Measurements from ENCODE around the gene LTBP4.

Gene LTBP4

DNA sequence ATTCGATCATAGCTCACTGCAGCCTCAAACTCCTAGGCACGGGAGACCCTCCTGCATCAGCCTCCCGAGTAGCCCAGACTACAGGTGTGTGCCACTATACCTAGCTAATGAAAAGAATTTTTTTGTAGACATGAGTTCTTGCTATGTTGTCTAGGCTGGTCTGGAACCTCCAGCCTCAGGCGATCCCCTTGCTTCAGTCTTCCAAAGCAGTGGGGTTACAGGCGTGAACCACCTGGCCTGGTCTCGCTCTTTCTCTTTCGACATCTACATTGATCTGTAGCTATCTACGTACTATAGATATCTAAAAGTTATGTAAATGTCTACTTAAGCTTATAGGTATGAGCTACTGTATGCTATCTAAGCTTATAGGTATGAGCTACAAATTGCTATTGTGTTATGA, 56.9 kb downstream of the LTBP4 start:
- DNase-seq (ENCODE audit: low read depth in 3 of 3, low spot score in 1 of 3), result no peak

DNA sequence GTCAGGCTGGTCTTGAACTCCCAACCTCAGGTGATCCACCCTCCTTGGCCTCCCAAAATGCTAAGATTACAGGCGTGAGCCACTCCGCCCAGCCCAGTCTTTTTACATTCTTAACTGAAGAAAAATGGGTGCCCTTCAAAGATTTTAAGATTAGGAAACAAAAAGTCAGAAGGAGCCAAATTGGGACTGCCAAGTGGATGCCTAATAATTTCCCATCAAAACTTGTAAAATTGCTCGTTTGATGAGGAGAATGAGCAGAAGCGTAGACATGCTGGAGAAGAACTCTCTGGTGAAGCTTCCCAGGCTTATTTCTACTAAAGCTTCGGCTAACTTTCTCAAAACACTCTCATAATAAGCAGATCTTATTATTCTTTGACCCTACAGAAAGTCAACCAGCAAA, 57.9 kb downstream of the LTBP4 start:
- DNase-seq (ENCODE audit: low read depth in 3 of 3, low spot score in 1 of 3), result no peak

DNA sequence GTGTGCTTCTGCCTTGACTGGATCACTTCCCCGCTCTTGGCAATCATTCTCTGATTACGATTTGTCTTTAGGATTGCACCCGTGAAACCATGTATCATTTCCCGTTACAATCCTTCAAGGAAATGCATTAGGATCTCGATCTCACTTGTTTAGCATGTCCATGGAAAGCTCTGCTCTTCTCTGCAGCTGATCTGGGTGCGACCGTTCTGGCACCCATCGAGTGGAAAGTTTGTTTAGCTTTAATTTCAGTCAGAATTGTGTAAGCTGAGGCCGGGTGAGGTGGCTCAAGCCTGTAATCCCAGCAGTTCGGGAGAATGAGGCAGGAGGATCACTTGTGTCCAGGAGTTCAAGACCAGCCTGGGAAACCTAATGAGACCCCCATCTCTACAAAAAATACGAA, 58.4 kb downstream of the LTBP4 start:
- no peak for DNase-seq (ENCODE audit: low read depth in 3 of 3, low spot score in 1 of 3)

DNA sequence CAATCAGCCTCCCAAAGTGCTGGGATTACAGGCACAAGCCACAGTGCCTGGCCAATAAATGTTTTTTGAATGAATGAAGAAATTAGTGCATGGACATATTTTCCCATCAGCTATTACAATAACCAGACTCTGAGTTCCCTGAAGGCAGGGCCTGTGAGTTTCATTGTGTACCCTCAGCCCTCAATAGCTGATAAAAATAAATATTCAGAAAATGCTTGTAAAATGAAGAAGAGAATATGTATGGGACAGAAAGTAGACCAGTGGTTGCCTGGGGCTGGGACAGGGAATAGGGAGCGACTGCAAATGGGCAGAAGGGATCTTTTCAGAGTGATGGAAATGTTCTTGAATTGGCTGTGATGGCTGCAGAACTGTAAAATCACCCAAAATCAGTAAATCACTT, 60.4 kb downstream of the LTBP4 start:
- DNase-seq (ENCODE audit: low read depth in 3 of 3, low spot score in 1 of 3), result no peak

DNA sequence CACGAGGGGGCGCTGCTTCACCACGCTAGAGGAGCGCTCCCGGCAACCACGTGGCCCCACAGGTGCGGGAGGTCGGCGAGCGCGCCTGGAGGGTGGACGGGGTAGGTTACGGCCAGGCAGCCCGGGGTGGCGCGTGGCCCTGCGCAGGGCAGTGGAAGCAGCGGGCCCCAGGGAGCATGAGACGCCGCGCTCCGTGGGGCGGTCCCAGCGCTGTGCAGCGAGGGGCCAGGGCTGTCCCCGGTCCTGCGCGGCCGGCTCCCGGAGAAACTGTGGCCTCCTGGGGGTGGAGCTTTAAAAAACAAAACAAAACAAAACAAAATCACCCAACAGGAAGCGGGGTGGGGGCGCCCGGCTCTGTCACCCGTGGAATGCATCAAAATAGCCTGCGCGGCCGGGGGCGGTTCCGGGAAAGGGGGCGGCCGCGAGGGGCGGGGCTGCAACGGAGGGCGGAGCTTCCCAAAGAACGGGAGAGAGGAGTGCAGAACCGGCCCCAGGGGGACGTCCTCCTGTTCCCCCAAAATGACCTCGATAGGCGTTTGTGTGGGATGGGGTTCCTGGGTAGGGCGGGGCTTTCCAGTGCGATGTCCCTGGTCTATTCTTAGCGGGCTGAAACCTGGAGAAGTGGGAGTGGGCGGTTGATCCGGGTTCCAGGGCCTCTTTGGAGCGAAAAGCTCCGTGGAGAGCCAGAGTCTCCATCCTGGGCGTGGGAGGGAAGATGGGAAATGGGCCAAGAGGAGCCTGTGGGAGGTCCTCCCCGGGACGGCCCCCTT, 61.9 kb downstream of the LTBP4 start:
- DNase-seq (ENCODE audit: low read depth in 3 of 3, low spot score in 1 of 3), result peak; percentile 80 to 96 (median 89)

DNA sequence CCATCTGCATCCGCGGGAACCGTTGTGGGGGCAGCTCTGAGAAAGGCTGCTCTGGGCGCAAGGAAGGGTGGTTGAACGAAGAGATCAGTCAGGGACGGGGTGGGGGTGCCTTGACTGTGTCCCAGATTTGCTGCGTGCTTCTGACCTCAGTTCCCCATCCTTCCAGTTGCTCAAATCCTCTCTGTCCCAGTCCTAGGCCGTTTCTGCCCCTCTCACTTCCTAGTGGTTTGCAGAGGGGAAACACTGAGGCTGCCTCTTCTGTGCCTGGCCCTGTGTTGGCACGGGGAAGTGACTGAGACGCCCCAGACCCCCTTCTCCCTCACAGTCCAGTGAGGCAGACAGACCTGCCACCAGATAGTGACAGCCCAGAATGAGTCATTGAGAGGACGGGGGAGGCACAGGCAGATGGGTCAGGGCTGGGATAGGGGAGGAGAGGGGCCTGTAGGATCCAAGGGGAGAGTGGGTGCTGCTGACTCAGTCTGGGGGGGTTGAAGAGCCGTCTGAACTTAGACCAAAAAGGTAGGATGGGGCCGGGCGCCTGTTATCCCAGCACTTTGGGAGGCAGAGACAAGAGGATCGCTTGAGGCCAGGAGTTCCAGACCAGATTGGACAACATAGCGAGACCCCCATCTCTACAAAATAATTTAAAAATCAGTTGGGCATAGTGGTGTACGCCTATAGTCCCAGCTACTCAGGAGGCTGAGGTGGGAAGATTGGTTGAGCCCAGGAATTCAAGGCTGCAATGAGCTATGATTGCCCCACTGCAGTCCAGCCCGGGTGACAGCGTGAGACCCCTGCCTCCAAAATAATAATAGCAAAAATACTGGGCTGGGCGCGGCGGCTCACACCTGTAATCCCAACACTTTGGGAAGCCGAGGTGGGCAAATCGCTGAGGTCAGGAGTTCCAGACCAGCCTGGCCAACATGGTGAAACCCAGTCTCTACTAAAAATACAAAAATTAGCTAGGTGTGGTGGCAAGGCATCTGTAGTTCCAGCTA, 62.8 kb downstream of the LTBP4 start:
- DNase-seq (ENCODE audit: low read depth in 3 of 3, low spot score in 1 of 3), result no peak

DNA sequence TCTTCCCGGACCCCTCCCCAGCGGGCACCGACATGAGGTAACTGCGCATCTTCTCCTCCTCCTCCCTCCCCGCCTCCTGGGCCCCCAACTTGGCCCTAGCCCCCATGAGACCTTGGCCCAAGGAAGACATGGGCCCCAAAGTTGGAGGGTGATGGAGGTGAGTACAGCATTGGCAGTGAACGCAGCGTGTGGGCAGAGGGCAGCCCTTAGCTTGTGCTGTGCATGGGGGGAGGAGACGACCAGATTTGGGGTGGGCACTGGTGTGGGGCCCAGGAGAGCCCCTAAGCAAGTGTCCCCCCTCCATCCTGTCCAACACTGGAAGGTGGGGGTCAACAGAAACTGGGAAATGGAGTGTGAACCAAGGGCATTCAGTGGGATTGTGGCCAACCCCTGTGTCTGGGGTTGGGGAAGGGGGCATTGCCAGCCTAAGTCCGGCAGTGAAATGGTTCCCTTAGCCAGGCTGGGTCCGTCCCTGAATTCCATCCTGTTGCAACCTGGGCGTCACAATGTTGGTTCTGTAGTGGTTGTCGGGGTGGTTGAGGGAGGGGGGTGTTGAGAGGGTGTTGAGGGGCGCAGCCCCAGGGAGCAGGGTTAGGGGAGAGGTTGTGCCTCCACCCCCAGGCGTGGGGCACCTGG, 65.8 kb downstream of the LTBP4 start:
- DNase-seq (ENCODE audit: low read depth in 3 of 3, low spot score in 1 of 3), result no peak

DNA sequence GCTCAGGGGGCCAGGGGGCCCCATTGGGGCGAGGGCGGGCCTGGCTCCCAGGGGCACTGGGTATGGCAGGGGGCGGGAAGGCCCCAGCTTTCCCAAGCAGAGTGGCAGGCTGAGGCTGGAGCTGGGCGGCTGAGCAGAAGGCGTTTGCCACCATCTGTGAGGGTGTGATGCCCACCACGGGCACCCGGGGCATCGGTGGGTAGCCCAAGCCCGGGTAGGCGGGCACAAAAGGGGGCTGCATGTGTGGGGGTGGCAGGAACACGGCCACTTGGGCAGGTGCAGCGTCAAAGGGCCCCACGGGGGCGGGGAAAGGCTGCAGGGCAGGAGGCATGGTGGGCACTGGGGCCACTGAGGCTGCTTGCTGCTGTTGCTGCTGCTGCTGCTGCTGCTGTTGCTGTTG, 66.4 kb downstream of the LTBP4 start:
- no peak for DNase-seq (ENCODE audit: low read depth in 3 of 3, low spot score in 1 of 3)

DNA sequence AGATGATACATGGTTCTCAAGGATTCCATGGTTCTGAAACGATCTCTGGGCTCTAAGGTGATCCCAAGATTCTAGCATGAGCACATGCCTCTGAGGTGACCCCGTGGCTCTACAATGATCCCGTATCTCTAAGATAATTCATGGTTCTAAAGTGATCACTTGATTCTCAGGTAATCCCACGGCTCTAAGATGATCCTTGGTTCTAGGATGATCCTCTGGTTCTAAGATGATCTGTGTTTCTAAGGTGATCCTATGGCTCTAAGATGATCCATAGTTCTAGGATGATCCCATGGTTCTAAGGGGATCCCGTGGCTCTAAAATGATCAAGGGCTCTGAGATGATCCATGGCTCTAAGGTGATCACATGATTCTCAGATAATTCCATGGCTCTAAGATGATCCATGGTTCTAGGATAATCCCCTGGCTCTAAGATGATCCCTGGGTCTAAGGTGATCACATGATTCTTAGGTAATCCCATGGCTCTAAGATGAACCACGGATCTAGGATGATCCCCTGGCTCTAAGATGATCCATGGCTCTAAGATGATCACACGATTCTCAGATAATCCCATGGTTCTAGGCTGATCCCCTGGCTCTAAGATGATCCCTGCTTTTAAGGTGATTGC, 67.9 kb downstream of the LTBP4 start:
- no peak for DNase-seq (ENCODE audit: low read depth in 3 of 3, low spot score in 1 of 3)

DNA sequence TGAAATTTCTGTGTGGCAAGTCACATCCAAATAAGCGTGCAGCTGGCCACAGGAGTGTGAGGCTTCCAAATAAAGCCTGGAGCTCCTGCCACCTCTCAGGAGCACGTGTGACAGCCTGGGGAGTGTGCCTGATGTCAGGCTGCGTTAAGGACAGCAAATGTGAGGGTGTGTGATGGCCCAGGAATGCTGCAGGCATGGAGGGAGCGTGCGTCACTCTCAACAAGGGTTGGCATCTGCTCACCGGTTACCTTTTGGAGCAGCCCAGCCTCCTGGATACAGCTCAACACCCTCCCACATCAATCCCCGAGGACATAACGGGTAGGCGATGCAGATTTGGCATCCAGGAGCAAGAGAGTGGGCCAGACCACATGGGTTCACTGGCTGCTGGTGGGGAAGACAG, 70.2 kb downstream of the LTBP4 start:
- no peak for DNase-seq (ENCODE audit: low read depth in 3 of 3, low spot score in 1 of 3)

DNA sequence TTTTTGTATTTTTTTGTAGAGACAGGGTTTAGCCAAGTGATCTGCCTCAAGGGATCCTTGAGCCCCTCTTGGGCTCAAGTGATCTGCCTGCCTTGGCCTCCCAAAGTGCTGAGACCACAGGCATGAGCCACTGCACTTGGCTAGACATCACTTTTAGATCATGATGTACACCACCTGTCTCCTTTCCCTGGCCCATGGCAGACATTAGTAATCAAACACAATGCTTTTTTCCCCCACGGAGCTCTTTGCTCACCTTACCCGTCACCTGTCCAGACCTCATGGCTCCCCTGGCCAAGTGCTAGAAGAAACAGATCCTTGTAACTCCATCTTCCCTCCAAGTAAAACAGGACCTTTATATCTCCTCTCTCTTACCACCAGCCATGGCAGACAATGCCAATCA, 70.9 kb downstream of the LTBP4 start:
- no peak for DNase-seq (ENCODE audit: low read depth in 3 of 3, low spot score in 1 of 3)

DNA sequence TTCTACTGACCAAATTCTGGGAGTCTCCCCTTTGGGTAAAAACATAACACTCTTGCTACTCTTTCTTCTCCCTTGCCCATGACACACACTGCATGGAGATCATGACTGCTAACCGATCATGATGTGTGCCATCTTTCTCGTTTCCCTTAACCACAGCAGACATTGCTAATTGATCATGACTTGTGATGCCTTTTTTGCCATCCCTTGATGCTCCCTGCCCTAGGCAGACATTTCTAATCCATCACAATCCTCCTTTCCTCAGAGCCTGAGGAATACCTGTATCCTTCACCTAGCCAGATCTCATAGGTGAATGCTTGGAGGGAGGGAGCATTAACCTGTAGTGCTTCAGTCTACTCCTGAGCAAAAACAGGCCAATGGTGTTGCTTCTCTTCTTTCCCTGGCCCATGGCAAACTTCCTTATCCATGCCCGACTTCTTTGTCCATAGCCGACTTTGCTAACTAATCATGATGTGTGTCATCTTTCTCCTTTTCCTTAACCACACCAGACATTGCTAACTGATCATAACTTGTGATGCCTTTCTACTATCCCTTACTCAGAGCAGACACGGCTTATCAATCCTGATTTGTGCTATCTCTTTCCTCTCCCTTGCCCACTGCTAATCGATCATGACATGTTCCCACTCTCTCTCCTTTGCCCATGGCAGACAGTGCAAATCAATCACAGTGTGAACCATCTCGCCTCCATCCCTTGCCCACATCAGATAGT, 71.6 kb downstream of the LTBP4 start:
- DNase-seq (ENCODE audit: low read depth in 3 of 3, low spot score in 1 of 3), result no peak

DNA sequence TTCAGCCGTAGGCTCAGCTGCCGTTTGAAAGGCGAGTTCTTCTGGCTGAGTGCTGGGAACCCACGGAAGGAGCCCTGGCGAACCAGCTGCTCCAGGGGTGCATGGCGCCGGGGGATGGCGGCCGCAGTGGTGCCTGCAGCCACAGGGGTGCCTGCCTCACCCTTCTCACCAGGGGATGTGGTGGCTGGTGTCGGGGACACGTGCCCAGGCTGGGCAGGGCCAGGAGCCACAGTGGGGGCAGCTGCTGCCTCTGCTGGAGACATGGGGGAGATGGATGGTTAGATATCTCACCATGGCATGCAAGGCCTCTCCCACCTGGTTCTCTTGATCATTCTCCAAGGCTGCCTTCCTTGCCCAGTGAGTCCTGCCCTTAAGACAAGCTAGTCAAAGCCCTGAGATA, 72.2 kb downstream of the LTBP4 start:
- no peak for DNase-seq (ENCODE audit: low read depth in 3 of 3, low spot score in 1 of 3)

DNA sequence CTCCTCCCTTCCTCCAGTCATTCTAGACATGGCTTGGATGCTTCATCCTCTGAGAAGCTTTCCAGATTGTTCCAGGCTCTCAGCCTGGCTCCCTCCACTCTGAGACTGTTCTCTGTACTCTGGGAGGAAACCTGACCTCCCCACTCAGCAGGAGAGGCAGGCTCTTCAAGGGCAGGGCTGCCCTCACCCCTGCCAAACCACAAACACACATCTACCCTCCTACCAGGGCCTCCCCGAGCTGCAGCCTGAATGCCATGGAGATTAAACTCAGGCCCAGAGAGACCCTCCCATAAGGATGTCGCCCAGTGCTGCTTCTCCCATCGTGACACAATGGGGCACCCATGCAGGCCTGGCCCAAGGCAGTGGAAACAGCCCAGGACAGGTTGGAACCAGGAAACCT, 73.1 kb downstream of the LTBP4 start:
- no peak for DNase-seq (ENCODE audit: low read depth in 3 of 3, low spot score in 1 of 3)

DNA sequence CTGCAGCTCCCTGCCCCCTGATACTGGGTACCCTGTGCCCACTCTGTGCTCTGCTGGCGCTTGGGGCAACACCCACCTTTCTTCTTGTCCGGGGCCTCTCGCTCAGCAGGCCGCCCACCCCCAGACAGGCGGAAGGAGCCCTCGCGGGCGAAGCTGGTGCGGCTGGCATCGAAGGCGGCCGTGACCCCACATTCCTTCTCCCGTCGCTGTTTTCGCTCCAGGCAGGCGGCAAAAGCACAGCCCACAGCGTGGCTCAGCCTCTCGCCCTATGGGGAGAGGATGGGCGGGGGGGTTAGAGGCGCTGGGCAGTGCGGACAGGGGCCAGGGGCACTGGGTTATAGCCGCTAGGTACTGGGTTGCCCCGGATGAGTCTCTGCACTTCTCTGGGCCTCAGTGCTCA, 76.0 kb downstream of the LTBP4 start:
- no peak for DNase-seq (ENCODE audit: low read depth in 3 of 3, low spot score in 1 of 3)

All from stimulated activated CD4-positive, alpha-beta T cell treated with anti-CD3 and anti-CD28 coated beads, TNF-alpha, amount 100 ng/mL, for 1 hour (primary cell).